A673 (cell line): ENCODE results near the gene VAMP2.

Experiments used
- CTCF ChIP-seq: fragments of 300-800, 200-600 bp; sonication (generic); conservative IDR thresholded peaks from 2 replicates; pipeline ENCODE4 v1.5.1; 2017; ENCODE audit warnings: low read depth, mild to moderate bottlenecking, antibody characterized with exemption, low read length, moderate library complexity, mixed read lengths
- EZH2 ChIP-seq: fragments of 200-600 bp; sonication (generic); IDR thresholded peaks from 2 replicates; pipeline ENCODE4 v1.6.1; 2017; ENCODE audit warnings: borderline replicate concordance, low read depth, mild to moderate bottlenecking, mixed read lengths, antibody characterized with exemption, low read length; ENCODE audit not compliant: poor library complexity, severe bottlenecking

- TF ChIP-seq CTCF = no peak
- TF ChIP-seq EZH2 = no peak
Observed at GRCh38 chr17:8192070-8192815, 29.5 kb upstream of the VAMP2 start.
